BE2C (cell line): ENCODE data around the gene CCL26.

ENCODE experiments used
- DNase-seq: peaks from one replicate; pipeline ENCODE4 v3.0.0-alpha.2; 2020
- H3K27me3 ChIP-seq: fragments of 250-450 bp; sonication (Bioruptor Pico); 2 replicates; pipeline ENCODE4 v1.5.1; 2020; ENCODE audit warnings: mild to moderate bottlenecking
- H3K36me3 ChIP-seq: fragments of 250-450 bp; sonication (Bioruptor Pico); 2 replicates; pipeline ENCODE4 v1.5.1; 2020; ENCODE audit warnings: mild to moderate bottlenecking
- H3K4me1 ChIP-seq: fragments of 250-450 bp; sonication (Bioruptor Pico); 2 replicates; pipeline ENCODE4 v1.5.1; 2020
- H3K4me3 ChIP-seq: 2 replicates; pipeline ENCODE4 v1.5.1; 2011; ENCODE audit warnings: low read depth, low read length
- H3K9me3 ChIP-seq: fragments of 250-450 bp; sonication (Bioruptor Pico); 2 replicates; pipeline ENCODE4 v1.5.1; 2020
- CTCF ChIP-seq: IDR thresholded peaks from 2 replicates; pipeline ENCODE4 v1.5.1; 2012; ENCODE audit warnings: mild to moderate bottlenecking, low read depth, low read length

Gene CCL26

GRCh38 chr7:75814407-75814947 is 42.5 kb upstream of the CCL26 start:
- H3K36me3 ChIP-seq: no peaks in the 10 kb centered on the region
- H3K27me3 ChIP-seq: peaks cover 9% of the 10 kb centered on the region
- no peak overlapping the region for H3K4me3 ChIP-seq
- no peaks in the 10 kb centered on the region for H3K4me1 ChIP-seq
- no peak for DNase-seq
- H3K9me3 ChIP-seq: no peaks in the 10 kb centered on the region
- TF ChIP-seq CTCF: no peak

- Histone ChIP-seq H3K9me3 (no peaks in the 10 kb centered on the region), H3K4me1 (no peaks in the 10 kb centered on the region), H3K4me3 (no peak within 1 kb of the TSS), H3K27me3 (peaks cover 9% of the 10 kb centered on the region), H3K36me3 (no peaks in the 10 kb centered on the region)
- no peak for DNase-seq
- TF ChIP-seq CTCF: no peak
Observed at GRCh38 chr7:75813781-75814236, 41.8 kb upstream of the CCL26 start, which contains the start of gene CCL24. Gene CCL24, minus strand, starts transcription at chr7:75813806. Its CDS starts 91 bp downstream, at chr7:75813715.

GRCh38 chr7:75813084-75813483 is 41.1 kb upstream of the CCL26 start:
- Histone ChIP-seq H3K27me3 (peaks cover 9% of the 10 kb centered on the region), H3K4me1 (no peaks in the 10 kb centered on the region), H3K4me3 (no peak overlapping the region), H3K9me3 (no peaks in the 10 kb centered on the region), H3K36me3 (no peaks in the 10 kb centered on the region)
- DNase-seq: no peak
- TF ChIP-seq CTCF: no peak

GRCh38 chr7:75811894-75812678 is 40.1 kb upstream of the CCL26 start:
- TF ChIP-seq CTCF: no peak
- no peak for DNase-seq
- Histone ChIP-seq H3K4me1 (no peaks in the 10 kb centered on the region), H3K9me3 (no peaks in the 10 kb centered on the region; the same call in 1 of the 2 replicates), H3K36me3 (no peaks in the 10 kb centered on the region), H3K27me3 (peaks cover 9% of the 10 kb centered on the region), H3K4me3 (no peak overlapping the region)

GRCh38 chr7:75809396-75809795 is 37.4 kb upstream of the CCL26 start:
- peaks cover 4% of the 10 kb centered on the region for H3K9me3 ChIP-seq
- H3K36me3 ChIP-seq: no peaks in the 10 kb centered on the region
- DNase-seq: no peak
- no peak for TF ChIP-seq CTCF
- no peaks in the 10 kb centered on the region for H3K4me1 ChIP-seq
- H3K27me3 ChIP-seq: no peaks in the 10 kb centered on the region
- no peak overlapping the region for H3K4me3 ChIP-seq

- Histone ChIP-seq H3K36me3 (no peaks in the 10 kb centered on the region), H3K4me3 (no peak overlapping the region)
Observed at GRCh38 chr7:75808106-75808505, 36.1 kb upstream of the CCL26 start.

More at GRCh38 chr7:75808106-75808505, 36.1 kb upstream of the CCL26 start:
- peaks cover 4% of the 10 kb centered on the region for H3K9me3 ChIP-seq
- no peaks in the 10 kb centered on the region for H3K27me3 ChIP-seq
- TF ChIP-seq CTCF: no peak
- no peak for DNase-seq
- H3K4me1 ChIP-seq: no peaks in the 10 kb centered on the region
